ENCODE results near the gene SLC39A11.

The SLC39A11 gene

DNA sequence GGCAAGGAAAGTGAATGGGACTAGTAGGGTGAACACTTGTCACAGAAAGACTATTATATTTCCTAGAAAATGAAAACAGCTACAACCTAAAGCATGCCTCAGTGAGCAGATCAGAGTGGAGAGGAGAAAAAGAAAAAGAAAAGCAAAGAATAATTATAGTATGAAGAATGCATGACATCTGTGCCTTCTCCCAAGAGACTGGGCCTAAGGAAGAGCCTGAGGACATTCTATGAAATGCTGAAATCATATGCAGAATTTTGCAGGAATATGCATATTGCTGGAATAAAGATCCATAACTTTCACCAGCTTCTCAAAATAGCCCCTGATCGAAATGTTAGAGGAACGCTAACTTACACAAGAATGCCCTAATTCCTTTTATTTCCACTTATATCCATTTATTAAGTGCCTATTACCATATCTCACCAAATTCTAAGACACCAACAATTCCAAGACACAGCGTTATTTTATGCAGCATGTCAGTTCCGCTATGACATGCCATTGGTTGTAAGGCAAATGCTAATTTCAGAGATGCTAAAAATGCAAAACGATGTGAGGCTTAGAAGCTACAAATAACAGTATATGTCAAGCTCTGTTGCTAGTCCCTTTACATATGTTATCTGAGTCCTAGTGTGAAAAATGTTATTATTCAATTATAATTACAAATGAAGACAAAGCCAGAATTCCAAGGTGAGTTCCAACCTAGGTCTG lies 171.0 kb downstream of the SLC39A11 start:
- Histone ChIP-seq H3K9ac (ENCODE audit: low read length) (no peak overlapping the region), H2AFZ (ENCODE audit: low read depth, low read length) (no peak overlapping the region), H3K4me1 (ENCODE audit: low read length) (no peaks in the 10 kb centered on the region), H3K9me3 (ENCODE audit: insufficient read depth, low read length) (no peaks in the 10 kb centered on the region), H3K79me2 (ENCODE audit: low read length) (no peaks in the 10 kb centered on the region), H3K36me3 (replicated peaks; ENCODE audit: low read depth, low read length) (no peaks in the 10 kb centered on the region), H4K20me1 (ENCODE audit: insufficient read depth, low read length) (no peaks in the 10 kb centered on the region), H3K4me3 (ENCODE audit: low read length) (no peak overlapping the region), H3K4me2 (ENCODE audit: low read length) (no peak overlapping the region), H3K27me3 (ENCODE audit: low read depth, low read length) (no peaks in the 10 kb centered on the region), H3K27ac (ENCODE audit: low read length) (no peak overlapping the region)
- TF ChIP-seq CTCF (IDR thresholded peaks at IDR 0.05; ENCODE audit: low read depth, low read length) = no peak
- TF ChIP-seq EZH2phosphoT487 (IDR thresholded peaks at IDR 0.05; ENCODE audit: low read depth) = no peak

- H4K20me1 ChIP-seq (ENCODE audit: insufficient read depth, low read length) = no peaks in the 10 kb centered on the region
- no peaks in the 10 kb centered on the region for H3K4me1 ChIP-seq (ENCODE audit: low read length)
- H3K36me3 ChIP-seq (replicated peaks; ENCODE audit: low read depth, low read length) = no peaks in the 10 kb centered on the region
- H3K9ac ChIP-seq (ENCODE audit: low read length) = no peak overlapping the region
- H3K9me3 ChIP-seq (ENCODE audit: insufficient read depth, low read length) = no peaks in the 10 kb centered on the region
- TF ChIP-seq CTCF (IDR thresholded peaks at IDR 0.05; ENCODE audit: low read depth, low read length) (no peak), EZH2phosphoT487 (IDR thresholded peaks at IDR 0.05; ENCODE audit: low read depth) (no peak)
- H3K79me2 ChIP-seq (ENCODE audit: low read length) = no peaks in the 10 kb centered on the region
- H3K4me3 ChIP-seq (ENCODE audit: low read length) = no peak overlapping the region
- H3K4me2 ChIP-seq (ENCODE audit: low read length) = no peak overlapping the region
- H2AFZ ChIP-seq (ENCODE audit: low read depth, low read length) = no peak overlapping the region
- no peaks in the 10 kb centered on the region for H3K27me3 ChIP-seq (ENCODE audit: low read depth, low read length)
- H3K27ac ChIP-seq (ENCODE audit: low read length) = no peak overlapping the region
Measured at GRCh38 chr17:72920513-72920912, 172.0 kb downstream of the SLC39A11 start.

- no peaks in the 10 kb centered on the region for H3K9me3 ChIP-seq (ENCODE audit: insufficient read depth, low read length)
- H2AFZ ChIP-seq (ENCODE audit: low read depth, low read length) = no peak overlapping the region
- no peak overlapping the region for H3K4me3 ChIP-seq (ENCODE audit: low read length)
Measured at GRCh38 chr17:72916991-72917390, 175.5 kb downstream of the SLC39A11 start.

DNA sequence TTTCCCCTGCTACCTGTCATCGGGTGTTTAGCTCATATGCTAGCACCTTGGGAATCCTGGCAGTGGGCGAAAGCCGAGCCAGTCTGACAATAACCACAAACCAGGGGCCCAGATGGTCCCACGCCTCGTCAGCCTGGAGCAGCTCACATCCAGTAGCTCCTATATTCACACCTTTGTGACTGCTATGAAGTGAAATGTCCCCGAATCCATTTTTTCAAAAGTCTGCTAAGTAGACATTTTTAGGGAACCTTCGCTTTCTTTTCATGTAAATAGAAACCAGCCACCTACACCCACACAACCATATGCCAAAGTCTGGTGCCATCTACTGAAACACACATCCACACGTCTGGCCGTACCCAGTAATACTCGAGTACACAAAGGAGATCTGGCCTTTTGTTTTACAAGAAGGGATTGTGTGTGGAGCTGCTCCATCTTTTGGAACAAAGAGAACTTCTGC lies 176.8 kb downstream of the SLC39A11 start:
- no peak overlapping the region for H3K9ac ChIP-seq (ENCODE audit: low read length)
- H3K36me3 ChIP-seq (replicated peaks; ENCODE audit: low read depth, low read length) = no peaks in the 10 kb centered on the region
- no peaks in the 10 kb centered on the region for H3K9me3 ChIP-seq (ENCODE audit: insufficient read depth, low read length)
- no peaks in the 10 kb centered on the region for H4K20me1 ChIP-seq (ENCODE audit: insufficient read depth, low read length)
- no peak overlapping the region for H3K4me3 ChIP-seq (ENCODE audit: low read length)
- H3K27me3 ChIP-seq (ENCODE audit: low read depth, low read length) = no peaks in the 10 kb centered on the region
- H3K79me2 ChIP-seq (ENCODE audit: low read length) = no peaks in the 10 kb centered on the region
- no peak overlapping the region for H3K4me2 ChIP-seq (ENCODE audit: low read length)
- no peak overlapping the region for H2AFZ ChIP-seq (ENCODE audit: low read depth, low read length)
- H3K4me1 ChIP-seq (ENCODE audit: low read length) = no peaks in the 10 kb centered on the region
- no peak overlapping the region for H3K27ac ChIP-seq (ENCODE audit: low read length)
- TF ChIP-seq EZH2phosphoT487 (IDR thresholded peaks at IDR 0.05; ENCODE audit: low read depth) (no peak), CTCF (IDR thresholded peaks at IDR 0.05; ENCODE audit: low read depth, low read length) (no peak; the same call in 1 of the 2 replicates)

More at GRCh38 chr17:72916991-72917390, 175.5 kb downstream of the SLC39A11 start:
- no peak overlapping the region for H3K27ac ChIP-seq (ENCODE audit: low read length)
- no peak overlapping the region for H3K9ac ChIP-seq (ENCODE audit: low read length)
- no peaks in the 10 kb centered on the region for H3K27me3 ChIP-seq (ENCODE audit: low read depth, low read length)
- no peak overlapping the region for H3K4me2 ChIP-seq (ENCODE audit: low read length)
- no peaks in the 10 kb centered on the region for H3K79me2 ChIP-seq (ENCODE audit: low read length)
- H4K20me1 ChIP-seq (ENCODE audit: insufficient read depth, low read length) = no peaks in the 10 kb centered on the region
- H3K4me1 ChIP-seq (ENCODE audit: low read length) = no peaks in the 10 kb centered on the region
- TF ChIP-seq CTCF (IDR thresholded peaks at IDR 0.05; ENCODE audit: low read depth, low read length) = no peak
- no peak for TF ChIP-seq EZH2phosphoT487 (IDR thresholded peaks at IDR 0.05; ENCODE audit: low read depth)
- no peaks in the 10 kb centered on the region for H3K36me3 ChIP-seq (replicated peaks; ENCODE audit: low read depth, low read length)

Measured in OCI-LY3 (cell line).